Lower leg skin (tissue), 4 donors: Measurements from ENCODE around the gene GCM1. TPM values are rescaled to one million over a fixed set of nuclear protein-coding genes. Genes with fewer than 3 reads are reported as not detected.

Experiments used
- DNase-seq, 2 donors: peaks; one replicate each; pipeline ENCODE4 v3.0.0-alpha.2; 2019; ENCODE audit warnings: low spot score in 2 of 2
- H3K4me3 ChIP-seq: fragments of 200-600 bp; sonication (generic); 2 replicates; pipeline ENCODE4 v1.5.1; 2017; ENCODE audit warnings: mild to moderate bottlenecking, low read depth; ENCODE audit not compliant: poor library complexity, severe bottlenecking
- CTCF ChIP-seq, 3 donors: fragments of 450-650 bp; IDR thresholded peaks; one replicate each; pipeline ENCODE4 v1.5.1; 2016; ENCODE audit warnings: antibody characterized with exemption in 3 of 3, mild to moderate bottlenecking in 3 of 3, moderate library complexity in 2 of 3
- POLR2A ChIP-seq, 2 donors: fragments of 450-650 bp; IDR thresholded peaks; one replicate each; pipeline ENCODE4 v1.6.1; 2016 to 2017; ENCODE audit warnings: antibody characterized with exemption in 2 of 2, mild to moderate bottlenecking in 1 of 2, moderate library complexity in 1 of 2
- WGBS, 2 donors: methylation state at CpG; one replicate each; pipeline ENCODE4 v1.1.5; 2018; 5-methylcytosine and 5-hydroxymethylcytosine counted together
- intact Hi-C: fragments of 100-400 bp; cut with DNase I; formaldehyde crosslinking; loops from one replicate; pipeline ENCODE4 v1.15.0; 2023; ENCODE audit warnings: low total_unique reads
- total RNA-seq, 4 donors: library from RNA; depleted of rRNA; stranded (reverse); fragments of >200 nt; gene quantifications; one replicate each; pipeline ENCODE4 v1.1.0, GENCODE V29; 2016

The GCM1 gene
- total RNA-seq, 4 donors from 2014 or later, result not detected

DNA sequence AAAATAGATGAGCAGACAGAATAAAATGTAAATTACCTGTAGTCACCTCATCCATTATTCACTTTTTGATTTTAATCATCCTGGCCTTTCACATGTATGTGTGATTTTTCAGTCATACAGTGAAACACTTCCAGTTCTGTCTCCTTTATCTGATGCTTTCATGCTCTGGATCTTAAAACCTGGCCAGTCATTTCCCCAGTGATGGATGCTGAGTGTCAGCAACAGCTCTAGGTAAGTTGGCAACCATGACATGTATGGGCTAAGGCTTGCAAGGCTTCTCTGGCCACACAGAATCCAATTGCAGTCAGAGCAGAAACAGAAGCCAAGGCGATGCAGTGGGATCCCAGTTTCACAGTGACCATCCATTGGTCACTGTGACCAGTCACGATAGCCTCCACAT is 47.6 kb downstream of the GCM1 start:
- no peak overlapping the region for H3K4me3 ChIP-seq
- DNase-seq, result no peak
- 97 to 98% methylated on average over 2 of the region's 2 CpGs for WGBS, 2 donors
- intact Hi-C loops, result no loop called here
- TF ChIP-seq CTCF (IDR thresholded peaks at IDR 0.05), result no peak
- no peak for TF ChIP-seq POLR2A (IDR thresholded peaks at IDR 0.05)

DNA sequence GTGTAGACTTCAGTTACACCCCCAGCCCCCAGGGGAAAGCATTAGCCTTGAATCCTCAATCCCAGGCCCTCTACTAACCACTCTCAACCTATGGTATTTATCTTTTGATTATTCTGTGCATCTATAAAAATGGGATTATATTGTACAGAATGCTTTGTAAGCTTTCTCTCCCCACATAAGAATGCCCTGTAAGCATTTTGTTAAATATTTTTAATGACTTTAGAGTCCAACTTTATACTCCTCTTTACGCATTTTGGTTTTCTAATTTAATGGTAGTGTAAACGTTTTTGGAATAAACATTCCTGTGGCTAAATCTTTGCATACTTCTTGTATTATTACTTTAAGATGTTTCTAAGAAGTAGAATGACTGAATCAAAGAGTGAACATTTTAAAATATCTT is 48.1 kb downstream of the GCM1 start:
- TF ChIP-seq CTCF (IDR thresholded peaks at IDR 0.05) (no peak), POLR2A (IDR thresholded peaks at IDR 0.05) (no peak)
- no peak overlapping the region for H3K4me3 ChIP-seq
- intact Hi-C loops, result no loop called here
- no peak for DNase-seq
- 22 to 23% methylated on average over 2 of the region's 2 CpGs for WGBS, 2 donors

GRCh38 chr6:53095716-53096115 is 52.9 kb downstream of the GCM1 start:
- TF ChIP-seq POLR2A (IDR thresholded peaks at IDR 0.05), result no peak
- TF ChIP-seq CTCF (IDR thresholded peaks at IDR 0.05), result no peak
- no peak overlapping the region for H3K4me3 ChIP-seq
- no peak for DNase-seq
- 67 to 80% methylated on average over 1 of the region's 1 CpG for WGBS, 2 donors
- intact Hi-C loops, result no loop called here

- no peak for TF ChIP-seq POLR2A (IDR thresholded peaks at IDR 0.05)
- H3K4me3 ChIP-seq, result no peak overlapping the region
- DNase-seq, result no peak
- WGBS, 2 donors, result 85 to 95% methylated on average over 3 of the region's 3 CpGs
- intact Hi-C loops, result no loop called here
These were observed 53.4 kb downstream of the GCM1 start for GRCh38 chr6:53095270-53095669.

DNA sequence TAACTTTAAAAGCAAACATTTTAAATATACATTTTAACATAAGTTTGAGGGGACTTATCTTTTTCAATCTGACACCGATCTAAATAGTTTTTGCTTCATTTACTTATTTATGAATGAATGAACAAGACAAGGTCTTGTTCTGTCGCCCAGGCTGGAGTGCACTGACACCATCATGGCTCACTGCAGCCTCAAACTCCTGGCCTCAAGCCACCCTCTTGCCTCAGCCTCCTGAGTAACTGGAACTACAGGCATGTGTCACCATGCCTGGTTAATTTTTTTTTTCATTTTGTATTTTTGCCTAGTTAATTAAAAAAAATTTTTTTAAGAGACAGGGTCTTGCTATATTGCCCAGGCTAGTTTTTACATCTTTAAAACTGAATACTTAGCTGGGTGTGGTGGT is 58.1 kb downstream of the GCM1 start:
- no peak overlapping the region for H3K4me3 ChIP-seq
- DNase-seq, result no peak
- intact Hi-C loops, result no loop called here
- TF ChIP-seq CTCF (IDR thresholded peaks at IDR 0.05) (no peak), POLR2A (IDR thresholded peaks at IDR 0.05) (no peak)
- 82 to 88% methylated on average over 2 of the region's 2 CpGs for WGBS, 2 donors

DNA sequence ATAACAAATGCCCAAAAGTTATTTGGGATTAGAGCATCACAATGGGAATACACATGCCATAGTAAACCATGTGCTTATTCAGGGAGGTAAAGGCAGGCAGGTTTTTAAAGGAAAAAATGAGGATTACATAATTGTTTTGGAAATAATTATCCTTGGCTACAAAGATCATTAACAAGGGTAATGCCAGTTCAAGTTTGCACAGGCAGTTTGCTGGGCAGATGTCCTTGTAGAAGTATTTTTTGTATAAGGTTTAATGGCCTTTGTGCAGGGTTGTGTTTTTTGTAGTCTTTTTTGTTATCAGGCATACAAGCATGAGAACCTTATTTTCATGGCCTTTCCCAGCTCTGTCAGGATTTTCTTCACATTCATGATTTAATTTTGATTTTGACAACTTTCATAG is 58.7 kb downstream of the GCM1 start:
- no peak overlapping the region for H3K4me3 ChIP-seq
- TF ChIP-seq CTCF (IDR thresholded peaks at IDR 0.05) (no peak), POLR2A (IDR thresholded peaks at IDR 0.05) (no peak)
- DNase-seq, result no peak
- intact Hi-C loops, result no loop called here
